Activated CD8-positive, alpha-beta memory T cell treated with anti-CD3 and anti-CD28 coated beads, Interleukin-2, amount 50 U/mL, for 1 hour (primary cell): ENCODE results near the gene CACYBP.
"Not testable (repeated sequence)": the region's sequence is repeated elsewhere in the genome, so short reads cannot be mapped to it uniquely, and the experiment has no call there.

Source experiments
- DNase-seq: peaks from one replicate; pipeline ENCODE4 v3.0.0-alpha.2; 2020; ENCODE audit errors: extremely low read depth

Gene CACYBP

DNA sequence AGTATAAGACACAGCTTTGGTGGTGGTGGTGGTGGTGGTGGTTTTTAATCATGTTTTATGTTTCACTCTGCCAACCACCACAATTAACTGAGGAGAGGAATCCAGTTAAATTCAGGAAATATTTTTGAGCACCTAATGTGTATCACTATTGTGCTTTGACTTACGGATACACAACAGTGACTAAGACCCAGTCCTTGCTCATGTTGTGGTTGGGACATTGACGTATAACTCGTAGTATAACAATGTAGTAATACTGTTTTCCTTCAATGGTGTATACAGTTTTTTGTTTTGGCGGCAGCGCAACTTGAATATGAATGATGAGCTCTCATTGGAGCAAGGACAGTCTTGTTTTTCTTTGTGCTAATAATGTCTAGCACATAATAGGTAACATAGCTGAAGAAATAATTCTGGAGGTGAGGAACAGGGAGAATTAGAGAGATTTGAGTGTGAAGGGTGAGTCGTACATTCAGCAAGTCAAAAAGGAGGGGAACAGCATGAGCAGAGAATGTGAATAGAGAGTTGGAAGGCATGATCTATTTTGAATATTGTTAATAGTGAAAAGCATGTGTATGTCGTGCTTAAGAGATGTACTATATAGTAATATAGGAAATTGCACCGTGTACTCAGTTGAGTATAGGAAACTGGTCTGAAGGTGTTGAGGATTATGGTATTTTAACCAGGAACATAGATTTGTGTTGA is 5.5 kb downstream of the CACYBP start:
- no peak for DNase-seq

GRCh38 chr1:175009532-175009931 is 9.8 kb downstream of the CACYBP start:
- no peak for DNase-seq

DNA sequence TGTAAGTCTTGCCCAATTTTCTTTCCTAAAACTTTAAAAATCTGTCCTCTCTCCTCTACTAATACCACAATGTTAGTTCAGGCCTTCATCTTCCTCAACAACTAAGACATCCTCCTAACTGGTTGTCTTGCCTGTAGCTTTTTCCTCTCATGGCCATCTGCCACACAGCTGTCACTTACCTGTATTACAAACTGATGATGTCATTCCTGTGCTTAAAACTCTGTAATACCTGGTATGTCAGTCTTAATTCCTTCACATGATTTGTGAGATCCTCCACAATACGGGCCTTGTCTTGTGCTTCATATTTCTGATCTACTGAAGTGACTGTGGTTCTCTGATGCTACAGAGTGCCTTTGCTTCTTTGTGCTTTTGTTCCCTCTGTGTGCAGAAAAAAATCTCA is 13.7 kb downstream of the CACYBP start:
- DNase-seq, result no peak

DNA sequence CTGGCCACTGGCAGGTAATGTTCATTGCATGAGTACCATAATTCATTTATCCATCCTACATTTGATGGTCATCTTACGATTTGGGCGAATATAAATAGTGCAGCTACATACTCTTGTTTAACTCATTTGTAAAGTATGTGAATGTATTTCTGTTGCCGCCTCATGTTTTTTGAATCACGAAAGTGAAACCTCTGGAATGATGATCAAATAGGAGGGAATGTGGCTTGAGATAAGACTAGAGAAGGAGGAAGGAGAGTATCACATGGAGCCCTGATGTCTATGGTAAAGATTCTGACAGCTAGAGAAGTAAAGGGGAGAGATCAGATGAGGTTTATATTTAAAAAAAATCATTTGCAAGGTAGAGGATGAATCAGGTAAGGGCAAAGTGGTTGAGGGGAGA is 15.5 kb downstream of the CACYBP start:
- DNase-seq, result no peak

- DNase-seq, result no peak
Observed at GRCh38 chr1:175019524-175019923, 19.8 kb downstream of the CACYBP start.

GRCh38 chr1:175023043-175023921 is 23.5 kb downstream of the CACYBP start, which contains the start of gene MRPS14:
Gene MRPS14, minus strand, starts transcription at chr1:175023425. Its CDS starts 17 bp downstream, at chr1:175023408.
- peak; percentile 96 for DNase-seq

DNA sequence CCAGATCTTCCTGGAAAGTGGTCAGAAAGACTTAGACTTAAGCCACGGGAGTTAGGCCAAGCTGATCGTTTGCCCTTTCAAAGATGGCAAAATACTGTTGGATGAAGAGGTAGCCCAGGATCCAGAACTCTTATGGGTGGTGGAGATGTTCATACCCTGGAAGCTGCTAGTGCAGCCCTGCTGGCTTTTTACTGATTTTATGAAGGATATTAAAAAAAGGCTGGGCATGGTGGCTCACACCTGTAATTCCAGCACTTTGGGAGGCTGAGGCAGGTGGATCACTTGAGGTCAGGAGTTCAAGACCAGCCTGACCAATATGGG is 24.1 kb downstream of the CACYBP start:
- not testable (repeated sequence) for DNase-seq

DNA sequence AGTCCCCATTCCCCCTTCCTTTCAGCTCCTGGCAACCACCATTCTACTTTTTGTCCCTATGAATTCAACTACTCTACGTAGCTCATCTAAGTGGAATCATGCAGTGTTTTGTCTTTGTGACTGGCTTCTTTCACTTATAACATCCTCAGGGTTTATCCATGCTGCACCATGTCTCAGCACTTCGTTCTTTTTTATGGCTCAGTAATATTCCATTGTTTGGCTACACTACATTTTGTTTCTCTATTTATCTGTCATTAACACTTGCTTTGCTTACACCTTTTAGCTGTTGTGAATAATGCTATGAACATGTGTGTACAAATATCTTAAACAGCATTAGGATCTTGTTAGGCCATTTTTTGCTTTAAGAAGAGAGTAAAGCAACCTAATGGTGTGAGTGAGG is 25.0 kb downstream of the CACYBP start:
- no peak for DNase-seq

- DNase-seq, result no peak
Observed at GRCh38 chr1:175033953-175034352, 34.2 kb downstream of the CACYBP start.

GRCh38 chr1:175034775-175035174 is 35.0 kb downstream of the CACYBP start:
- DNase-seq, result no peak

GRCh38 chr1:175035865-175036264 is 36.1 kb downstream of the CACYBP start:
- DNase-seq, result no peak

GRCh38 chr1:175036476-175036875 is 36.7 kb downstream of the CACYBP start:
- DNase-seq, result no peak

DNA sequence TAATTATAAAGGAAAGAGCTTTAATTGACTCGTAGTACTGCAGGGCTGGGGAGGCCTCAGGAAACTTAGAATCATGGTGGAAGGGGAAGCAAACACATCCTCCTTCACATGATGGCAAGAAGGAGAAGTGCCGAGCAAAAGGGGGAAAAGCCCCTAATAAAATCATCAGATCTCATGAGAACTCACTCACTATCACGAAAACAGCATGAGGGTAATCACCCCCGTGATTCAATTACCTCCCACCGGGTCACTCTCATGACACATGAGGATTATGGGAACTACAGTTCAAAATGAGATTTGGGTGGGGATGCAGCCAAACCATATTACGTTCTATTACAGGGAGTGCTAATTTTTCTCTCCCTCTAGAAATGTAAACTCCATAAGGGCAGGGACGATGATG is 37.7 kb downstream of the CACYBP start:
- no peak for DNase-seq

GRCh38 chr1:175040324-175040879 is 40.7 kb downstream of the CACYBP start:
- DNase-seq, result no peak

GRCh38 chr1:175042650-175043049 is 42.9 kb downstream of the CACYBP start:
- DNase-seq, result no peak

DNA sequence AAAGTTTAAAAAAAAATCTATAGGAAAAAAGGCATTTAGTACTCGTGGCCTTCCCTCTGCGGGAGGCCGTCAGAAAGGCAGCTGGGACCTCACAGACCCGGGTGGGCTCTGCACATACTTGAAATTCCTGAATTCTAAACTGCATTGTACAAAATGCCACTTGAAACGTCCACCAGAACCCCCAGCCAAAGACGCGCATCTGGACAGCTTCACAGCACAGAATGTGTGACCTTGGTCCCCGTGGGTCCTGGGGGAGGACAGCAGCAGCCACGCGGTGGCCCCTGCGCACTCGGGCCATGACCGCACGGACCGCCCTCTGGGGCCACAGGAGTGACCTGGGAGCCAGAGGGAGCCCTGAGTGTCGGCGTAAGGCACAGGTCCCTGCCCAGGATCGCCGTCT is 44.1 kb downstream of the CACYBP start:
- DNase-seq, result no peak

DNA sequence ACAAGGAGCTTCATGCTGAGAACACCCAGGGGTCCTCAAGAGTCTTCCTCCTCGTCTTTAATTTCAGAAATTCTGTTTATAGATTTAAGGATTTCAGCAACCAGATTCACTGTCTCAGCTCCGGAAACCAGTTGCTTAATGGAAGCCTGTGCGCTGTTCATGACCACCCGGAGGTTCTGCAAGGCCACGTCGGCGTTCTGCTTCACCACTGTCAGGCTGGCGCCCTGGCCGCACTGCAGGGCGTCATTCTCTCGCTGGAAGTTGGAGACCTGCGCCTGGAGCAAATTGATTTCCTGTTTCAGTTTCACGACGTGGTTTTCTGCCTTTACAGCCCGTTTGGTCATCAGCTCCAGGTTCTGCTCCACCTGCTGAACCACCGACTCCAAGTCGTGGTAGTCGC is 44.8 kb downstream of the CACYBP start:
- not testable (repeated sequence) for DNase-seq

DNA sequence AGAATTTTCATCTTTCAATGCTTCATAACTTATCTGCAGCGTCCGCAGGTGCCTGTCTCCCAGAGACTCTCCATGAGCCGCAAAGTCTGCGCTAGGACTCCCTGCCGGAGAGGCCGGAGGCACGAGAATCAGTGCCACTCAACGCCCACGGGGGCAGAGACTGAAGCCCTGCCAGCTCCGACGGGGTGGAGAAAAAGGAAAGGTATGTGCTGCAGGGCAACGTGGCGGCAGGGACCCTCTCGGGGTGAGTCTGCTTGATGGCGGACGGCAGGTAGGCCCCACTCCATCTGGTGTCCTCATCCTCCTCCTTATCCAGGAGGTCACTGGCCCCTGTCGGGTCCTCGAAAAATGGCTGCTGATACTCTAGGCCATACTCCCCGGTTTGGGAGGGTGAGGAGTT is 45.4 kb downstream of the CACYBP start:
- DNase-seq, result no peak

GRCh38 chr1:175045519-175045918 is 45.8 kb downstream of the CACYBP start:
- DNase-seq, result no peak

GRCh38 chr1:175050992-175051391 is 51.2 kb downstream of the CACYBP start:
- DNase-seq, result no peak

GRCh38 chr1:175054736-175055135 is 55.0 kb downstream of the CACYBP start:
- no peak for DNase-seq
